ENCODE data around the gene CIRBP.

DNA sequence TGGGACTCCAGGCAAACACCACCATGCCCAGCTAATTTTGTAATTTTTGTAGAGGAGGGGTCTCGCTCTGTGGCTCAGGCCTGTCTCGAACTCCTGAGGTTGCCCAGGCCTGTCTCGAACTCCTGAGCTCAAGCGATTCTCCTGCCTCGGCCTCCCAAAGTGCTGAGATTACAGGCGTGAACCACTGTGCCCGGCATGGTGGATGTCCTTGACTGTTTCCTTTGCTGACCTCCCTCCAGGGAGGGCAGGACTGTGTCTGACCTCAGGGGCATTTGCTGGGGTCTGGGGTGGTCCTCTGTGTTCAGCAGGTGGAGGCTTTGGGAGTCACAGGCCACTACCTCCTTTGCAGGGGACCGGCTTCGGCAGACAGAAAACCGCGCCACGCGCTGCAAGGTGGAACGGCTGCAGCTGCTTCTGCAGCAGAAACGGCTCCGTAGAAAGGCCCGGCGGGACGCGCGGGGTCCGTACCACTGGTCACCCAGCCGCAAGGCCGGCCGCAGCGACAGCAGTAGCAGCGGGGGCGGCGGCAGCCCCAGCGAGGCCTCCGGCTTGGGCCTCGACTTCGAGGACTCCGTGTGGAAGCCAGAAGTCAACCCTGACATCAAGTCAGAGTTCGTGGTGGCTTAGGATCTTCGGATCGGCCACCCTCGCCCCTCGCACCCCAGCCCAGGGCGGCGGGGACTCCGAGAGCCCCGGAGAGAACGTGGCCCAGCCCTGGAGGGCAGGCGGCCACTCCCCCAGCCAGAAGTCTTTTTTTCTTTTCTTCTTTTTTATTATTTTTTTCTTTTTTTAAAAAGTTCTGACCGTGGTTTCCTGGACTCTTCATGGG, 12.3 kb upstream of the CIRBP start:
- TF ChIP-seq, protein P1, sequence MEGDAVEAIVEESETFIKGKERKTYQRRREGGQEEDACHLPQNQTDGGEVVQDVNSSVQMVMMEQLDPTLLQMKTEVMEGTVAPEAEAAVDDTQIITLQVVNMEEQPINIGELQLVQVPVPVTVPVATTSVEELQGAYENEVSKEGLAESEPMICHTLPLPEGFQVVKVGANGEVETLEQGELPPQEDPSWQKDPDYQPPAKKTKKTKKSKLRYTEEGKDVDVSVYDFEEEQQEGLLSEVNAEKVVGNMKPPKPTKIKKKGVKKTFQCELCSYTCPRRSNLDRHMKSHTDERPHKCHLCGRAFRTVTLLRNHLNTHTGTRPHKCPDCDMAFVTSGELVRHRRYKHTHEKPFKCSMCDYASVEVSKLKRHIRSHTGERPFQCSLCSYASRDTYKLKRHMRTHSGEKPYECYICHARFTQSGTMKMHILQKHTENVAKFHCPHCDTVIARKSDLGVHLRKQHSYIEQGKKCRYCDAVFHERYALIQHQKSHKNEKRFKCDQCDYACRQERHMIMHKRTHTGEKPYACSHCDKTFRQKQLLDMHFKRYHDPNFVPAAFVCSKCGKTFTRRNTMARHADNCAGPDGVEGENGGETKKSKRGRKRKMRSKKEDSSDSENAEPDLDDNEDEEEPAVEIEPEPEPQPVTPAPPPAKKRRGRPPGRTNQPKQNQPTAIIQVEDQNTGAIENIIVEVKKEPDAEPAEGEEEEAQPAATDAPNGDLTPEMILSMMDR (IDR thresholded peaks at IDR 0.05), result no peak
- no peak for TF ChIP-seq POLR2A (IDR thresholded peaks at IDR 0.05)
